ENCODE results near the gene NUDT17. TPM values are rescaled to one million over a fixed set of nuclear protein-coding genes. Genes with fewer than 3 reads are reported as not detected.

The NUDT17 gene
- total RNA-seq, 1 experiment from 2014 or later, result 4.0 TPM

- Mint-ChIP-seq H3K27me3 (ENCODE audit: low read depth) (no peaks in the 10 kb centered on the region; the same call in 1 of the 2 replicates), H3K9me3 (peaks cover 4 to 5% of the 10 kb centered on the region in 2 experiments; a peak in 4 of 5 replicates), H3K27ac (no peak overlapping the region), H3K36me3 (ENCODE audit: insufficient read depth in 1 of 3, low read depth in 3 of 3) (peaks cover 52 to 60% (median 57%) of the 10 kb centered on the region in 3 experiments), H3K4me1 (peaks cover 7 to 14% of the 10 kb centered on the region in 2 experiments), H3K4me3 (no peak overlapping the region)
- H3K79me2 ChIP-seq (ENCODE audit: insufficient read depth, low read length), result no peaks in the 10 kb centered on the region
- no peak overlapping the region for H2BK20ac ChIP-seq (ENCODE audit: low read depth, low read length, poor library complexity, severe bottlenecking)
- H3T11ph ChIP-seq (ENCODE audit: low read length), result no peak overlapping the region
- no peak for DNase-seq
- H3K4ac ChIP-seq (ENCODE audit: low read depth, low read length), result no peak overlapping the region
- no peak overlapping the region for H2AK5ac ChIP-seq (ENCODE audit: insufficient read length, low read length)
- H2BK120ac ChIP-seq (ENCODE audit: low read depth, low read length, poor library complexity, severe bottlenecking), result no peak overlapping the region
- H3K4me2 ChIP-seq (ENCODE audit: insufficient read depth, insufficient read length, low read length), result no peak overlapping the region
- H2AFZ ChIP-seq (ENCODE audit: low read length), result no peak overlapping the region
- TF ChIP-seq CTCF (conservative IDR thresholded peaks at IDR 0.05), result no peak
- H3K56ac ChIP-seq (ENCODE audit: insufficient read length, low read depth, low read length), result no peak overlapping the region
- no peak overlapping the region for H4K91ac ChIP-seq (ENCODE audit: insufficient read length, low read depth, low read length)
- no peaks in the 10 kb centered on the region for H4K20me1 ChIP-seq (ENCODE audit: control insufficient read depth, insufficient read depth, insufficient read length)
- no peak overlapping the region for H2BK5ac ChIP-seq (ENCODE audit: insufficient read length, low read length)
- H3K18ac ChIP-seq (ENCODE audit: insufficient read length, low read depth, low read length), result no peak overlapping the region
- H4K8ac ChIP-seq (replicated peaks; ENCODE audit: insufficient read length, low read depth, low read length), result no peak overlapping the region
- no peak overlapping the region for H3K27ac ChIP-seq (ENCODE audit: insufficient read length, low read depth, low read length)
- H3K4me1 ChIP-seq (ENCODE audit: insufficient read depth, low read length), result peaks cover 4% of the 10 kb centered on the region; the same call in 1 of the 2 replicates
- H2BK12ac ChIP-seq (ENCODE audit: insufficient read length, low read depth, low read length), result no peak overlapping the region
- H3K27me3 ChIP-seq (ENCODE audit: insufficient read depth, low read length), result no peaks in the 10 kb centered on the region
- no peaks in the 10 kb centered on the region for H3K23me2 ChIP-seq (ENCODE audit: insufficient read length, low read depth, low read length, poor library complexity, severe bottlenecking)
- H3K14ac ChIP-seq (ENCODE audit: insufficient read depth, low read length), result no peak overlapping the region
- H3K79me1 ChIP-seq (ENCODE audit: insufficient read depth, low read depth, low read length, poor library complexity, severe bottlenecking), result peaks cover 3% of the 10 kb centered on the region
- H2BK15ac ChIP-seq (ENCODE audit: low read depth, low read length), result no peak overlapping the region
- H3K9me3 ChIP-seq (ENCODE audit: control insufficient read depth, low read depth, low read length), result no peaks in the 10 kb centered on the region
- H3K23ac ChIP-seq (ENCODE audit: insufficient read length, low read depth, low read length), result no peak overlapping the region
- H4K5ac ChIP-seq (ENCODE audit: insufficient read length, low read depth, low read length), result no peak overlapping the region
- H3K9ac ChIP-seq (ENCODE audit: extremely low read depth, insufficient read length, low read length), result no peak overlapping the region
- no CpG with 5 or more reads among the region's 7 CpGs for WGBS (ENCODE audit: extremely low coverage, insufficient read length, low lambda C conversion rate)
These were observed 10.1 kb downstream of the NUDT17 start for GRCh38 chr1:145855426-145855948.
